Gastroesophageal sphincter (tissue), 4 donors: Measurements from ENCODE around the gene HOXC6. TPM values are rescaled to one million over a fixed set of nuclear protein-coding genes. Genes with fewer than 3 reads are reported as not detected.

Experiments used
- ATAC-seq: fragments of 150-250 bp; one replicate; pipeline ENCODE4 v1.9.1; 2016; ENCODE audit warnings: mild to moderate bottlenecking, moderate library complexity
- H3K27ac ChIP-seq, 4 donors: fragments of 200-600 bp; sonication (generic) in 3 of 4; 1 replicate in 3 of 4; 2 replicates in 1 of 4; pipeline ENCODE4 v1.5.1; 2016 to 2019
- H3K27me3 ChIP-seq: fragments of 200-600 bp; sonication (generic); one replicate; pipeline ENCODE4 v1.5.1; 2019
- H3K36me3 ChIP-seq, 2 donors: fragments of 200-600 bp; sonication (generic); one replicate each; pipeline ENCODE4 v1.5.1; 2019; ENCODE audit warnings: control low read depth in 1 of 2
- H3K4me1 ChIP-seq, 3 donors: fragments of 200-600 bp; sonication (generic); 1 replicate in 2 of 3; 2 replicates in 1 of 3; pipeline ENCODE4 v1.5.1; 2016 to 2019; ENCODE audit warnings: control low read depth in 2 of 3
- H3K4me3 ChIP-seq, 2 donors: fragments of 200-600 bp; sonication (generic); one replicate each; pipeline ENCODE4 v1.5.1; 2019; ENCODE audit warnings: mild to moderate bottlenecking in 1 of 2, moderate library complexity in 1 of 2
- H3K9me3 ChIP-seq, 3 donors: fragments of 200-600 bp; sonication (generic); one replicate each; pipeline ENCODE4 v1.5.1; 2017 to 2019; ENCODE audit warnings: control low read depth in 2 of 3
- EP300 ChIP-seq: sonication (generic); formaldehyde crosslinking; IDR thresholded peaks from one replicate; pipeline ENCODE4 v1.6.1; 2017; ENCODE audit warnings: antibody characterized with exemption, mild to moderate bottlenecking
- POLR2A ChIP-seq, 2 donors: fragments of 450-650 bp; IDR thresholded peaks; one replicate each; pipeline ENCODE4 v1.6.1; 2017; ENCODE audit warnings: antibody characterized with exemption in 2 of 2, mild to moderate bottlenecking in 2 of 2, moderate library complexity in 1 of 2
- POLR2AphosphoS5 ChIP-seq: sonication (generic); formaldehyde crosslinking; IDR thresholded peaks from one replicate; pipeline ENCODE4 v1.6.1; 2017; ENCODE audit warnings: antibody characterized with exemption
- WGBS, 2 donors: methylation state at CpG; one replicate each; pipeline ENCODE4 v1.1.5; 2018; ENCODE audit warnings: low coverage in 1 of 2; 5-methylcytosine and 5-hydroxymethylcytosine counted together
- total RNA-seq, 4 donors: library from RNA; depleted of rRNA; stranded (reverse); fragments of >200 nt; gene quantifications; one replicate each; pipeline ENCODE4 v1.1.0, GENCODE V29; 2016
- TF ChIP-seq, protein P1 (sequence below), 4 experiments: fragments of 200-600 bp in 2 of 4; fragments of 450-650 bp in 2 of 4; sonication (generic) in 1 of 4; IDR thresholded peaks; one replicate each; pipeline ENCODE4 v1.5.1; 2017 to 2019; ENCODE audit warnings: antibody characterized with exemption in 4 of 4, mild to moderate bottlenecking in 2 of 4, moderate library complexity in 2 of 4

HOXC6 gene
- total RNA-seq, 4 donors from 2014 or later, result 0.50 TPM; not detected in 3

DNA sequence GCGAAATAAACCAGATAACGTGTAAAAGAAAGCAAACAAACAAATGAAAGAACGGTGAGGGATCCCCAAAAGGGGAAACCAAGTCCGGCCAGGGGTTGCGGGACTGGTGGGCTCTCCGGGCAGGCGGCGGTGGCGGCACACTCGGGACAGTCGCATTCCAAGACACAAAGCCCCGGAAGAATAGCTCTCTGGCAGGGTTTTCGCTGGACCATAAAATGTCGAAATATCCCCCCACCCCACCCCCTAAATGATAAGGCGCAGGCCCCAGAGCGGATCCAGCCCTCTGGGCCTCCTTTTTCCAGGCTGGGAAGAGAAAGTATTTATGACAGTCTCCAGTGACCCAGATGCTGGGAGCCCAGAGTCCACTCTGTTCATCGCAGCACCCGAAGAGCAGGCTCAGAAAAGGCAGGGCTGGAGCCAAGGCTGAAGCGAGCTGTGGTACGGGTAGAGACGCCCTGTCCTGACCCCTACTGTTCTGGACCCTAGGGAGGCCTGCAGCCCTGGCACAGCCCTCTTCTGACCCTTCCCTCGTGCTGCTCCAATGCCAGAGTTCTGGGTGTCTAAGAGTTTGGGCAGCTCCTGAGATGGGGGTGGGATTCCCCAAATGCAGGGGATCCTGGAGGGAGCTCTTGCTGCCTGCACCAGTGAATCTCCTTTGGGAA, 21.6 kb upstream of the HOXC6 start:
- no peaks in the 10 kb centered on the region for H3K9me3 ChIP-seq
- H3K27ac ChIP-seq, result no peak overlapping the region
- WGBS, 2 donors, result 36 to 56% methylated on average over 3 to 13 of the region's 22 CpGs
- H3K4me3 ChIP-seq, result peak overlapping the region in 1 of 2 donors; percentile 26
- H3K4me1 ChIP-seq, result peaks cover 0 to 29% (median 11%) of the 10 kb centered on the region in 3 donors
- peaks cover 99% of the 10 kb centered on the region for H3K27me3 ChIP-seq
- H3K36me3 ChIP-seq, result no peaks in the 10 kb centered on the region
- TF ChIP-seq POLR2A (IDR thresholded peaks at IDR 0.05) (no peak), EP300 (no peak), POLR2AphosphoS5 (no peak)
- TF ChIP-seq, protein P1, sequence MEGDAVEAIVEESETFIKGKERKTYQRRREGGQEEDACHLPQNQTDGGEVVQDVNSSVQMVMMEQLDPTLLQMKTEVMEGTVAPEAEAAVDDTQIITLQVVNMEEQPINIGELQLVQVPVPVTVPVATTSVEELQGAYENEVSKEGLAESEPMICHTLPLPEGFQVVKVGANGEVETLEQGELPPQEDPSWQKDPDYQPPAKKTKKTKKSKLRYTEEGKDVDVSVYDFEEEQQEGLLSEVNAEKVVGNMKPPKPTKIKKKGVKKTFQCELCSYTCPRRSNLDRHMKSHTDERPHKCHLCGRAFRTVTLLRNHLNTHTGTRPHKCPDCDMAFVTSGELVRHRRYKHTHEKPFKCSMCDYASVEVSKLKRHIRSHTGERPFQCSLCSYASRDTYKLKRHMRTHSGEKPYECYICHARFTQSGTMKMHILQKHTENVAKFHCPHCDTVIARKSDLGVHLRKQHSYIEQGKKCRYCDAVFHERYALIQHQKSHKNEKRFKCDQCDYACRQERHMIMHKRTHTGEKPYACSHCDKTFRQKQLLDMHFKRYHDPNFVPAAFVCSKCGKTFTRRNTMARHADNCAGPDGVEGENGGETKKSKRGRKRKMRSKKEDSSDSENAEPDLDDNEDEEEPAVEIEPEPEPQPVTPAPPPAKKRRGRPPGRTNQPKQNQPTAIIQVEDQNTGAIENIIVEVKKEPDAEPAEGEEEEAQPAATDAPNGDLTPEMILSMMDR (IDR thresholded peaks at IDR 0.05), result no peak
- no peak for ATAC-seq

DNA sequence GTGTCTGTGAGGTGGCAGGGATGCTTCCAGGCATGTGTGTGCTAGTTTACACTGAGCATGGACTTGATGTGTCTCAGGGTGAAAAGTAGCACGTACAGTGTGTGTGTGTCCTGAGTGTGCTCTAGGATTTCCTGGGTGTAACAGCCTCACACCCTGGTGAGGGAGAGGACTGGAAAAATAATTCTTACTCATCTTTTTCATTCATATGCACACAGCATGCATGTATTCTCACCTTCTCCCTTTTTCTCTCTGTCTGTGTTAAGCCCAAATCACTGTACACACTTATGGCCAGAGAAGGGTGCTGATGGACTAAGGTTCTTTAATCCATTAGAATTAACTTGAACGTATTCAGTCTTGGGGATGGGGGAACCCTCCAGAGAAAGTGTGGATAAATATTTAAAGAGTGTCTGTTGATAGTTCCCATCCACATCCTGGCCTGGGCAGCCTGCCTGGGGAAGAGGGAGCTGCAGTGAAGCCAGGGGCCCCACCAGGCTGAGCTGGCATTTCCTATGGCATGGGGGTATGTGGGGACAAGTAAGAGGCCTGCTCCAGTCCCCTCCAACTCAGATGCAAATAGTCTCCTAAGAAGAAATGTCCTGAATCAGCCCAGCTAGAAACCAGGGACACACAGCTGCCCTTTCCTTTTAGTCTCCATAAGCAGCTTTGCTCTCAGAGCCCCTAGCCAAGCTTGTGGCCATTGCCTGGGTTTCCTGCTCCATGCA, 20.5 kb upstream of the HOXC6 start:
- no peak overlapping the region for H3K27ac ChIP-seq
- ATAC-seq, result no peak
- 70% methylated on average over 2 of the region's 2 CpGs; no CpG with 5 or more reads in 1 of the 2 donors for WGBS, 2 donors
- no peaks in the 10 kb centered on the region for H3K9me3 ChIP-seq
- H3K4me3 ChIP-seq, result no peak overlapping the region
- TF ChIP-seq EP300, result no peak
- no peak for TF ChIP-seq POLR2AphosphoS5
- TF ChIP-seq, protein P1 (IDR thresholded peaks at IDR 0.05), result no peak
- TF ChIP-seq POLR2A (IDR thresholded peaks at IDR 0.05), result no peak
- H3K36me3 ChIP-seq, result no peaks in the 10 kb centered on the region
- peaks cover 99% of the 10 kb centered on the region for H3K27me3 ChIP-seq
- H3K4me1 ChIP-seq, result peaks cover 0 to 30% (median 11%) of the 10 kb centered on the region in 3 donors

- Histone ChIP-seq H3K36me3 (no peaks in the 10 kb centered on the region), H3K27me3 (peaks cover 99% of the 10 kb centered on the region), H3K4me3 (no peak overlapping the region), H3K27ac (no peak overlapping the region), H3K4me1 (peaks cover 0 to 30% (median 11%) of the 10 kb centered on the region in 3 donors), H3K9me3 (no peaks in the 10 kb centered on the region)
- 60% methylated on average over 1 of the region's 2 CpGs; no CpG with 5 or more reads in 1 of the 2 donors for WGBS, 2 donors
- ATAC-seq, result no peak
- TF ChIP-seq POLR2A (IDR thresholded peaks at IDR 0.05), result no peak
- TF ChIP-seq, protein P1 (IDR thresholded peaks at IDR 0.05), result no peak
- no peak for TF ChIP-seq POLR2AphosphoS5
- TF ChIP-seq EP300, result no peak
Measured at GRCh38 chr12:54008260-54008552, 20.0 kb upstream of the HOXC6 start.

- Histone ChIP-seq H3K9me3 (no peaks in the 10 kb centered on the region), H3K4me1 (peaks cover 0 to 35% (median 14%) of the 10 kb centered on the region in 3 donors), H3K4me3 (peak overlapping the region in 1 of 2 donors; percentile 34), H3K27me3 (peaks cover 99% of the 10 kb centered on the region), H3K27ac (no peak overlapping the region), H3K36me3 (no peaks in the 10 kb centered on the region)
- 2% methylated on average over 13 to 25 of the region's 51 CpGs for WGBS, 2 donors
- ATAC-seq, result peak; percentile 26
- TF ChIP-seq EP300 (no peak), POLR2AphosphoS5 (no peak), POLR2A (IDR thresholded peaks at IDR 0.05) (no peak)
- TF ChIP-seq, protein P1 (IDR thresholded peaks at IDR 0.05), result no peak
Measured at GRCh38 chr12:54009171-54010052, 18.8 kb upstream of the HOXC6 start.
